Measurements from ENCODE around the gene CTNNA2. TPM values are rescaled to one million over a fixed set of nuclear protein-coding genes. Genes with fewer than 3 reads are reported as not detected.

The CTNNA2 gene
- total RNA-seq, 4 donors from 2014 or later = not detected

DNA sequence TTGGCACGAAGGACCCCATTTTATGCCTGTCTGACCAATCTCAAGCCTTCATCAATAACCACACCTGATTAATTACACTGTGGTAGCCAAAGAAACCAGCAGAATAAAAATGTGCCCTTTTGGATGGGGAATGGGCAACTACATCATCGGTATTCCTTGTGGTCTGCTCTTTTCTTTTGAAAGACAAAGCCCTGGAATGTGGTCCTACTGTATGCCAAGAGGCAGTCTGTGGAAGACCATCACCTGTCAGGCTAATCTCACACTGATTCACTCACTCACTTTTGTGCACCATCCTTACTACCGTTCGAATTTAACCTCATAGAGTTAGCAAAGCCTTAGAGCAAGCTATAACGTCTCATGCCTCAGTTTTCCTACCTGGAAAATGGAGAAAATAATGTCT is 1066.9 kb downstream of the CTNNA2 start:
- TF ChIP-seq, protein P1, sequence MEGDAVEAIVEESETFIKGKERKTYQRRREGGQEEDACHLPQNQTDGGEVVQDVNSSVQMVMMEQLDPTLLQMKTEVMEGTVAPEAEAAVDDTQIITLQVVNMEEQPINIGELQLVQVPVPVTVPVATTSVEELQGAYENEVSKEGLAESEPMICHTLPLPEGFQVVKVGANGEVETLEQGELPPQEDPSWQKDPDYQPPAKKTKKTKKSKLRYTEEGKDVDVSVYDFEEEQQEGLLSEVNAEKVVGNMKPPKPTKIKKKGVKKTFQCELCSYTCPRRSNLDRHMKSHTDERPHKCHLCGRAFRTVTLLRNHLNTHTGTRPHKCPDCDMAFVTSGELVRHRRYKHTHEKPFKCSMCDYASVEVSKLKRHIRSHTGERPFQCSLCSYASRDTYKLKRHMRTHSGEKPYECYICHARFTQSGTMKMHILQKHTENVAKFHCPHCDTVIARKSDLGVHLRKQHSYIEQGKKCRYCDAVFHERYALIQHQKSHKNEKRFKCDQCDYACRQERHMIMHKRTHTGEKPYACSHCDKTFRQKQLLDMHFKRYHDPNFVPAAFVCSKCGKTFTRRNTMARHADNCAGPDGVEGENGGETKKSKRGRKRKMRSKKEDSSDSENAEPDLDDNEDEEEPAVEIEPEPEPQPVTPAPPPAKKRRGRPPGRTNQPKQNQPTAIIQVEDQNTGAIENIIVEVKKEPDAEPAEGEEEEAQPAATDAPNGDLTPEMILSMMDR (IDR thresholded peaks at IDR 0.05; ENCODE audit: low read depth) = no peak

GRCh38 chr2:80591233-80591632 is 1078.4 kb downstream of the CTNNA2 start:
- TF ChIP-seq, protein P1 (IDR thresholded peaks at IDR 0.05; ENCODE audit: low read depth) = no peak

- TF ChIP-seq, protein P1 (IDR thresholded peaks at IDR 0.05; ENCODE audit: low read depth) = no peak
These were observed 1079.3 kb downstream of the CTNNA2 start for GRCh38 chr2:80592106-80592505.

DNA sequence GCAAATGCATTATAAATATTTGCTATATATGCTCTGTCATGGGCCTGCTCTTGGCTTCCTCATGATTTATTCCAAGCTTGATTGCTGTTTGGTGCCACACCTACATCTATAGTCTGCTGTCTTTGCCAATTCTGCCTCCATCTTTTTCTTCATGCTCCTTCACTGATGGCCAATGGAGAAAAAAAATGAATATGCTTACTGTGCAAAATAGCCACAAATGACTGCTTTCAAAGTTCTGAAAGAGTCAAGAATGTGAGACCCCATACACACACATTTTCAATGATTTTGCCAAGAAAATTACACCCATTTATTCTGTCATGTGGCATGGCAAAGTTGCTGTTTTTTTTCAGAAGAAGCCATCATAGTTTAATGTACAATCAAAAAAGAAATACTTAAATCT is 1097.3 kb downstream of the CTNNA2 start:
- TF ChIP-seq, protein P1 (IDR thresholded peaks at IDR 0.05; ENCODE audit: low read depth) = no peak

GRCh38 chr2:80621656-80622055 is 1108.8 kb downstream of the CTNNA2 start:
- TF ChIP-seq, protein P1 (IDR thresholded peaks at IDR 0.05; ENCODE audit: low read depth) = no peak

- TF ChIP-seq, protein P1 (IDR thresholded peaks at IDR 0.05; ENCODE audit: low read depth) = no peak
These were observed 1111.2 kb downstream of the CTNNA2 start for GRCh38 chr2:80624062-80624461.

DNA sequence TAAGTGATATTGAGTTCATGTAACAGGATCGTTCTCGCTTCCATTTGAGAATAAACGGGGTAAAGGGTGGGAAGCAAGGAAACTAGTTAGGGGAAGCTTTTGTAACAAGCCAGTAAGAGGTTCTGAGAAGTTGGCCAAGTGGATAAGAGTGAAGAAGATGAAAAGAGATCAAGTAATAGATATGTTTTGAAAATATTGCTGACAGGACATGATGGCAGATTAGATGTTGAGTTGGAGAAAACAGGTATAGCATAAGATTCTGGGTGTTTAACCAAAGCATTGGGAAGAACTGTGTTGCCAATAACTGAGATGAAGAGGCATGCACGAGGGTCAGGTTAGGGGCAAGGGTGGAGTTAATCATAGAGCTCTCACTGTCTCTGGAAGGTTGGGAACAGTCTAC is 1121.7 kb downstream of the CTNNA2 start:
- TF ChIP-seq, protein P1 (IDR thresholded peaks at IDR 0.05; ENCODE audit: low read depth) = no peak

Data from subcutaneous adipose tissue (tissue), 4 donors.